Adrenal gland (tissue), 5 donors: ENCODE data around the gene MAN2B2.

ENCODE experiments used
- POLR2A ChIP-seq, 2 donors: fragments of 450-650 bp; IDR thresholded peaks; one replicate each; pipeline ENCODE4 v1.6.1; 2017; ENCODE audit warnings: antibody characterized with exemption in 2 of 2, mild to moderate bottlenecking in 2 of 2, moderate library complexity in 1 of 2
- TF ChIP-seq, protein P1 (sequence below), 6 experiments: fragments of 450-650 bp in 4 of 6; fragments of 200-600 bp in 2 of 6; sonication (generic) in 1 of 6; IDR thresholded peaks; 1 replicate in 5 of 6; 2 replicates in 1 of 6; pipeline versions ENCODE4 v1.5.1 to v1.8.0; 2016 to 2021; ENCODE audit warnings: antibody characterized with exemption in 6 of 6, mild to moderate bottlenecking in 2 of 6, moderate library complexity in 1 of 6
- donor health status: DM: no; HTN: no; CAD: no.

DNA sequence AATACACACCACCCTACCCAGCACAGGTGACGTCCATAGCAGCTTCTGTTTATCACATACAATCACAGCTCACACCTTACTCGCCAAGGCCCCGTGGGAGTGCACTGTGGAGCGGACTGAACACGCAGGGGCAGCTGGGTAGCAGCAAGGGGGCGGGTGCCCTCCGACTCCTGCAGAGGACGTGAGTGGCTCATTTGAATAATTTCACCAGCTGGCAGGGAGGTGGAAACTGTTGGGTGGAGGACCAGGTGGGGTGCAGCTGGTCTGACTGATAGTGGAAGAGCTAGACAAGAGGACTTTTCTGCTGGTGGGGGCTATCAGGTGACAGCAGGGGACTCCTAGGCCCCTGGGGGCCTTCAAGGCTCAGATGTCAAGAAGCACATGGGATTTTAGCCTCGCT lies 16.3 kb downstream of the MAN2B2 start:
- TF ChIP-seq, protein P1, sequence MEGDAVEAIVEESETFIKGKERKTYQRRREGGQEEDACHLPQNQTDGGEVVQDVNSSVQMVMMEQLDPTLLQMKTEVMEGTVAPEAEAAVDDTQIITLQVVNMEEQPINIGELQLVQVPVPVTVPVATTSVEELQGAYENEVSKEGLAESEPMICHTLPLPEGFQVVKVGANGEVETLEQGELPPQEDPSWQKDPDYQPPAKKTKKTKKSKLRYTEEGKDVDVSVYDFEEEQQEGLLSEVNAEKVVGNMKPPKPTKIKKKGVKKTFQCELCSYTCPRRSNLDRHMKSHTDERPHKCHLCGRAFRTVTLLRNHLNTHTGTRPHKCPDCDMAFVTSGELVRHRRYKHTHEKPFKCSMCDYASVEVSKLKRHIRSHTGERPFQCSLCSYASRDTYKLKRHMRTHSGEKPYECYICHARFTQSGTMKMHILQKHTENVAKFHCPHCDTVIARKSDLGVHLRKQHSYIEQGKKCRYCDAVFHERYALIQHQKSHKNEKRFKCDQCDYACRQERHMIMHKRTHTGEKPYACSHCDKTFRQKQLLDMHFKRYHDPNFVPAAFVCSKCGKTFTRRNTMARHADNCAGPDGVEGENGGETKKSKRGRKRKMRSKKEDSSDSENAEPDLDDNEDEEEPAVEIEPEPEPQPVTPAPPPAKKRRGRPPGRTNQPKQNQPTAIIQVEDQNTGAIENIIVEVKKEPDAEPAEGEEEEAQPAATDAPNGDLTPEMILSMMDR (IDR thresholded peaks at IDR 0.05), result no peak
- TF ChIP-seq POLR2A (IDR thresholded peaks at IDR 0.05), result no peak
